H1 (cell line): Measurements from ENCODE around the gene NHERF2. TPM values are rescaled to one million over a fixed set of nuclear protein-coding genes. Genes with fewer than 3 reads are reported as not detected.
A peak's percentile ranks its signal among the peaks of the same experiment; 100 is the strongest.

Experiments used
- CTCF ChIA-PET: fragments of 300-600 bp; sonication (Branson Sonifier 250); formaldehyde crosslinking; loops from one replicate; lab custom pipeline; 2021; ENCODE audit not compliant: partially characterized antibody; lab: Charles Lee
- POLR2A ChIA-PET: fragments of 300-600 bp; sonication (Branson Sonifier 250); formaldehyde crosslinking; loops from one replicate; lab custom pipeline; 2021; ENCODE audit warnings: inconsistent platforms; ENCODE audit not compliant: partially characterized antibody; lab: Charles Lee
- DNase-seq, 2 experiments: peaks; one replicate each; pipeline versions ENCODE4 v3.0.0 to v3.0.0-alpha.2; 2010 to 2022; ENCODE audit warnings: low spot score in 2 of 2, low read depth in 1 of 2, mixed read lengths in 1 of 2
- FAIRE-seq: peaks from 2 replicates; lab custom pipeline; 2011; peaks lifted over from hg19 to GRCh38; lab: Jason Lieb, UNC
- H2AFZ ChIP-seq: 2 replicates; pipeline ENCODE4 v1.8.1; 2012; ENCODE audit warnings: low read length, inconsistent platforms
- H2AK5ac ChIP-seq: 2 replicates; pipeline ENCODE4 v1.6.1; 2013; ENCODE audit warnings: low read depth, low read length
- H2BK120ac ChIP-seq: replicated peaks from 2 replicates; pipeline ENCODE3; 2013; ENCODE audit warnings: low read depth, low read length, inconsistent platforms
- H2BK12ac ChIP-seq: 2 replicates; pipeline ENCODE4 v1.6.1; 2013; ENCODE audit warnings: low read depth, low read length
- H2BK15ac ChIP-seq: 2 replicates; pipeline ENCODE4 v1.6.1; 2013; ENCODE audit warnings: low read length
- H2BK20ac ChIP-seq: 2 replicates; pipeline ENCODE4 v1.6.1; 2013; ENCODE audit warnings: low read length
- H2BK5ac ChIP-seq: 2 replicates; pipeline ENCODE4 v1.6.1; 2013; ENCODE audit warnings: low read depth, low read length
- H3K14ac ChIP-seq: 2 replicates; pipeline ENCODE4 v1.6.1; 2013; ENCODE audit warnings: inconsistent platforms; ENCODE audit not compliant: insufficient read length
- H3K18ac ChIP-seq: 2 replicates; pipeline ENCODE4 v1.6.1; 2013; ENCODE audit warnings: low read length; ENCODE audit errors: extremely low read depth
- H3K23ac ChIP-seq: 2 replicates; pipeline ENCODE4 v1.6.1; 2013; ENCODE audit warnings: inconsistent platforms; ENCODE audit not compliant: insufficient read length
- H3K23me2 ChIP-seq: 2 replicates; pipeline ENCODE4 v1.6.1; 2013; ENCODE audit warnings: low read depth, low read length
- H3K27ac ChIP-seq: 2 replicates; pipeline ENCODE4 v1.6.1; 2011; ENCODE audit warnings: low read depth, low read length, inconsistent platforms
- H3K27me3 ChIP-seq, 4 experiments: replicated peaks in 1 of 4; 1 replicate in 1 of 4; 2 replicates in 3 of 4; pipeline versions ENCODE4 v1.6.1 to v1.8.1; 2011 to 2013; ENCODE audit warnings: low read length in 3 of 4, mild to moderate bottlenecking in 3 of 4, inconsistent platforms in 2 of 4, mixed read lengths in 2 of 4, moderate library complexity in 1 of 4; ENCODE audit not compliant: control insufficient read depth in 3 of 4, insufficient read depth in 3 of 4; ENCODE audit errors: extremely low read depth in 1 of 4
- H3K36me3 ChIP-seq, 4 experiments: 2 replicates each; pipeline versions ENCODE4 v1.6.1 to v1.8.1; 2011 to 2013; ENCODE audit warnings: mild to moderate bottlenecking in 4 of 4, low read length in 3 of 4, moderate library complexity in 2 of 4, control low read depth in 1 of 4, inconsistent platforms in 1 of 4; ENCODE audit not compliant: insufficient read depth in 4 of 4, control insufficient read depth in 2 of 4
- H3K4ac ChIP-seq: replicated peaks from 2 replicates; pipeline ENCODE3; 2013; ENCODE audit warnings: low read length, low read depth, mixed read lengths, inconsistent platforms; ENCODE audit not compliant: insufficient read length
- H3K4me1 ChIP-seq, 4 experiments: replicated peaks in 1 of 4; 1 replicate in 1 of 4; 2 replicates in 3 of 4; pipeline versions ENCODE4 v1.6.1 to v1.8.1; 2011 to 2013; ENCODE audit warnings: low read length in 3 of 4, inconsistent platforms in 2 of 4, mixed read lengths in 1 of 4; ENCODE audit not compliant: insufficient read depth in 4 of 4, control insufficient read depth in 3 of 4
- H3K4me2 ChIP-seq, 2 experiments: 2 replicates each; pipeline versions ENCODE4 v1.6.1 to v1.8.1; 2011 to 2013; ENCODE audit warnings: low read depth in 2 of 2, low read length in 2 of 2, control low read depth in 1 of 2, inconsistent platforms in 1 of 2, mild to moderate bottlenecking in 1 of 2; ENCODE audit not compliant: insufficient read depth in 1 of 2
- H3K4me3 ChIP-seq, 4 experiments: fragments of 200-600, 300-600 bp in 1 of 4; sonication (generic), shearing (Covaris generic), sonication (Bioruptor Twin) in 1 of 4; 2 replicates each; pipeline versions ENCODE4 v1.5.1 to v1.8.1; 2011 to 2016; ENCODE audit warnings: low read length in 4 of 4, low read depth in 3 of 4, control low read depth in 2 of 4, inconsistent platforms in 2 of 4, mild to moderate bottlenecking in 2 of 4, mixed read lengths in 1 of 4, moderate library complexity in 1 of 4; ENCODE audit not compliant: insufficient read depth in 2 of 4; ENCODE audit errors: extremely low read depth in 1 of 4
- H3K56ac ChIP-seq: replicated peaks from 2 replicates; pipeline ENCODE3; 2013; ENCODE audit warnings: low read depth, mild to moderate bottlenecking, mixed read lengths, low read length, inconsistent platforms; ENCODE audit not compliant: insufficient read length
- H3K79me1 ChIP-seq: 2 replicates; pipeline ENCODE4 v1.6.1; 2013; ENCODE audit warnings: low read depth, low read length, control low read depth
- H3K79me2 ChIP-seq, 2 experiments: 2 replicates each; pipeline versions ENCODE4 v1.6.1 to v1.8.1; 2012 to 2013; ENCODE audit warnings: low read length in 2 of 2, mild to moderate bottlenecking in 2 of 2, inconsistent platforms in 1 of 2; ENCODE audit not compliant: insufficient read depth in 2 of 2, control insufficient read depth in 1 of 2
- H3K9ac ChIP-seq, 4 experiments: replicated peaks in 1 of 4; 1 replicate in 1 of 4; 2 replicates in 3 of 4; pipeline versions ENCODE4 v1.6.1 to v1.8.1; 2011 to 2013; ENCODE audit warnings: low read depth in 3 of 4, low read length in 3 of 4, control low read depth in 2 of 4, mild to moderate bottlenecking in 2 of 4, moderate library complexity in 2 of 4, inconsistent platforms in 1 of 4; ENCODE audit errors: extremely low read depth in 1 of 4
- H3K9me3 ChIP-seq, 2 experiments: 2 replicates each; pipeline versions ENCODE4 v1.6.1 to v1.8.1; 2012 to 2013; ENCODE audit warnings: mild to moderate bottlenecking in 2 of 2, moderate library complexity in 2 of 2, control low read depth in 1 of 2, inconsistent platforms in 1 of 2, low read depth in 1 of 2, low read length in 1 of 2, mixed read lengths in 1 of 2; ENCODE audit not compliant: insufficient read depth in 2 of 2
- H4K20me1 ChIP-seq, 2 experiments: replicated peaks in 1 of 2; 2 replicates each; pipeline versions ENCODE3 to v1.8.1; 2011 to 2013; ENCODE audit warnings: inconsistent platforms in 2 of 2, low read length in 2 of 2, mild to moderate bottlenecking in 1 of 2; ENCODE audit not compliant: insufficient read depth in 2 of 2, control insufficient read depth in 1 of 2
- H4K5ac ChIP-seq: 2 replicates; pipeline ENCODE4 v1.6.1; 2013; ENCODE audit warnings: low read length, low read depth, mixed read lengths, inconsistent platforms; ENCODE audit not compliant: insufficient read length
- H4K8ac ChIP-seq: 2 replicates; pipeline ENCODE4 v1.8.0; 2013; ENCODE audit warnings: mild to moderate bottlenecking, moderate library complexity, low read length, inconsistent platforms; ENCODE audit not compliant: insufficient read depth; ENCODE audit errors: extremely low read depth
- H4K91ac ChIP-seq: replicated peaks from 2 replicates; pipeline ENCODE3; 2013; ENCODE audit warnings: low read length, mixed read lengths, inconsistent platforms; ENCODE audit not compliant: insufficient read length
- CEBPB ChIP-seq: IDR thresholded peaks from 2 replicates; pipeline ENCODE4 v1.6.1; 2012; ENCODE audit warnings: low read depth, low read length
- CTCF ChIP-seq, 3 experiments: IDR thresholded peaks; 1 replicate in 2 of 3; 2 replicates in 1 of 3; pipeline versions ENCODE4 v1.5.1 to v1.6.1; 2011; ENCODE audit warnings: low read length in 3 of 3, mild to moderate bottlenecking in 3 of 3, inconsistent platforms in 2 of 3, low read depth in 1 of 3, moderate library complexity in 1 of 3; ENCODE audit not compliant: insufficient read depth in 1 of 3; ENCODE audit errors: control extremely low read depth in 1 of 3
- GABPA ChIP-seq: IDR thresholded peaks from 2 replicates; pipeline ENCODE4 v1.6.1; 2011; ENCODE audit warnings: mild to moderate bottlenecking, low read length, moderate library complexity, borderline replicate concordance; ENCODE audit not compliant: insufficient read depth
- KDM5A ChIP-seq: fragments of 200-600 bp; IDR thresholded peaks from 2 replicates; pipeline ENCODE4 v1.7.1; 2012; ENCODE audit warnings: mild to moderate bottlenecking, low read length, inconsistent platforms, mixed read lengths
- RAD21 ChIP-seq, 2 experiments: IDR thresholded peaks in 1 of 2; conservative IDR thresholded peaks in 1 of 2; 2 replicates each; pipeline ENCODE4 v1.6.1; 2011; ENCODE audit warnings: low read depth in 2 of 2, low read length in 2 of 2, improper control_type of control experiment in 1 of 2, inconsistent platforms in 1 of 2, mild to moderate bottlenecking in 1 of 2, moderate library complexity in 1 of 2
- WGBS, 2 experiments: shearing (Covaris generic) in 1 of 2; methylation state at CpG; one replicate each; pipeline versions ENCODE4 v1.1.6 to v1.1.7; 2013 to 2015; ENCODE audit warnings: low lambda C conversion rate in 2 of 2, mixed read lengths in 2 of 2, inconsistent platforms in 1 of 2, low coverage in 1 of 2, missing lambda C conversion rate in 1 of 2; ENCODE audit not compliant: insufficient replicate concordance in 2 of 2, insufficient coverage in 1 of 2, insufficient read length in 1 of 2; ENCODE audit errors: extremely low coverage in 1 of 2, missing lambda C conversion rate in 1 of 2; 5-methylcytosine and 5-hydroxymethylcytosine counted together
- polyA plus RNA-seq, 7 experiments: library from polyadenylated mRNA; depleted of rRNA in 3 of 7; stranded (reverse) in 5 of 7; unstranded in 2 of 7; fragments of >200 nt in 5 of 7; fragments of 200-250 nt in 2 of 7; gene quantifications; 1 replicate in 5 of 7; 2 replicates in 1 of 7; 4 replicates in 1 of 7; pipeline versions ENCODE4 v1.2.1 to v1.2.3, GENCODE V29; 2011 to 2013; ENCODE audit warnings: missing spikeins in 2 of 7, mixed read lengths in 2 of 7
- total RNA-seq: library from RNA; stranded (reverse); fragmentation: NEBNext Ultra II Directional; extraction: Animal tissue kit (Norgen Biotek cat#: 25700); gene quantifications from 2 replicates; pipeline ENCODE4 v1.2.1, GENCODE V29; 2021

Gene NHERF2
- total and polyA plus RNA-seq, 2 of the 8 experiments (the other 6 are each of a cell fraction or from before 2014, with no cell fraction given), result 13.9 to 19.3 TPM

DNA sequence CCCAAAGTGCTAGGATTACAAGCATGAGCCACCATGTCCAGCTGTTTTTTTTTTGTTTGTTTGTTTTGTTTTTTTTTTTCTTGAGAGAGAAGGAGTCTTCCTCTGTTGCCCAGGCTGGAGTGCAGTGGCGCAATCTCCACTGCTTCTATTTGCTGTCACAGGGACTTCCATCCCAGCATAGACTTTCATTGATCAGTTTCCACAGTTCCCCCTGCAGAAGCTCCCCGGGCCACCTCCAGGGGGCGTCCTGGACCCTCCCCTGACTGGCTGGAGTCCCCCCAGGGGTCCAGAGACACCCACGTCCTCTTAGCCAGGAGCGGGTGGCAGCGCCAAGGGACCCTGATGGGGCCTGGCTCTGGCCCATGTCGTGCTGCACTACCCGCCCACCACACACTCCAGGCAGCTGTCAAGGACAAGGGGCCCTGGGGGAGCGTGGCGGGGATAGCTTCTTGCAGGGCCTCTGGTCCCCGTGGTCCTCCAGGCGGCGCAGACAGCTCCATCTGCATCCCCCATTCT lies 10.2 kb upstream of the NHERF2 start:
- DNase-seq (peak in 1 of 2 experiments; percentile 79), FAIRE-seq (no peak)
- Histone ChIP-seq H3K9ac (no peak overlapping the region), H3K27me3 (peaks cover 20 to 34% (median 26%) of the 10 kb centered on the region in 4 experiments), H3K4me1 (peaks cover 0 to 15% (median 2%) of the 10 kb centered on the region in 4 experiments; a peak in 4 of 7 replicates)
- POLR2A ChIA-PET, result interaction anchor here (0.6 to 1.4 kb wide), 8 partner anchors 9 to 338 kb away, joined by 3 to 8 read pairs (median 4); partner anchors contain the start of genes JPT2, RAB26, RPS2 and TRAF7
- no peak for TF ChIP-seq KDM5A
- TF ChIP-seq CTCF (IDR thresholded peaks at IDR 0.05; ENCODE audit: control extremely low read depth in 1 of 3, insufficient read depth in 1 of 3, low read depth in 1 of 3, low read length in 3 of 3), result peak; percentile 57 to 67 (median 58)
- peak; percentile 51; the same call in 1 of the 2 replicates for TF ChIP-seq GABPA
- TF ChIP-seq CEBPB, result peak; percentile 24; the same call in 1 of the 2 replicates
- peak; percentile 30 to 45; a peak in 3 of 4 replicates for TF ChIP-seq RAD21 (IDR thresholded peaks at IDR 0.05 in 1 of 2, conservative IDR thresholded peaks at IDR 0.05 in 1 of 2; ENCODE audit: low read depth in 2 of 2, low read length in 2 of 2)
- TF ChIP-seq, all 59 proteins: peak for 4
- Histone ChIP-seq H3K79me2 (no peaks in the 10 kb centered on the region), H2BK12ac (no peak overlapping the region), H3K23me2 (peaks cover 8% of the 10 kb centered on the region; the same call in 1 of the 2 replicates), H3K27ac (no peak overlapping the region), H3K4me3 (no peak overlapping the region), H2BK5ac (no peak overlapping the region), H2BK120ac (no peak overlapping the region), H2BK15ac (no peak overlapping the region), H3K4me2 (no peak overlapping the region), H3K18ac (no peak overlapping the region), H2AK5ac (no peak overlapping the region), H3K9me3 (no peaks in the 10 kb centered on the region), H2BK20ac (no peak overlapping the region), H3K23ac (no peak overlapping the region), H2AFZ (no peak overlapping the region), H3K14ac (no peak overlapping the region), H4K8ac (no peak overlapping the region), H3K36me3 (peaks cover 0 to 5% (median 0%) of the 10 kb centered on the region in 4 experiments; a peak in 1 of 8 replicates), H3K56ac (no peak overlapping the region), H3K4ac (no peak overlapping the region), H4K20me1 (no peaks in the 10 kb centered on the region), H4K5ac (no peak overlapping the region), H3K79me1 (no peaks in the 10 kb centered on the region), H4K91ac (no peak overlapping the region)
- WGBS, 2 experiments, result 64% methylated on average over 12 of the region's 13 CpGs; no CpG with 5 or more reads in 1 of the 2 experiments
- CTCF ChIA-PET, result interaction anchor here (0.6 to 3.3 kb wide), 24 partner anchors 8 to 165 kb away, joined by 3 to 18 read pairs (median 4); partner anchors contain the start of gene PKD1
